HG03378 (cell line): ENCODE data around the gene HNF4A.
"Not testable (repeated sequence)": the region's sequence is repeated elsewhere in the genome, so short reads cannot be mapped to it uniquely, and the experiment has no call there.

Source experiments
- ATAC-seq: cut with Tn5 transposase; IDR thresholded peaks from one replicate; pipeline ENCODE4 v1.9.1; 2021; ENCODE audit warnings: mild to moderate bottlenecking, moderate library complexity; ENCODE audit not compliant: unreplicated experiment

The HNF4A gene

GRCh38 chr20:44344723-44345122 lies 10.8 kb upstream of the HNF4A start:
- ATAC-seq, result no peak

GRCh38 chr20:44345147-44345546 lies 10.4 kb upstream of the HNF4A start:
- ATAC-seq, result no peak

GRCh38 chr20:44345941-44346340 lies 9.6 kb upstream of the HNF4A start:
- not testable (repeated sequence) for ATAC-seq

- ATAC-seq, result no peak
Observed at GRCh38 chr20:44348168-44348659, 7.3 kb upstream of the HNF4A start.

- no peak for ATAC-seq
Observed at GRCh38 chr20:44349349-44349748, 6.2 kb upstream of the HNF4A start.

GRCh38 chr20:44350567-44350966 lies 4.9 kb upstream of the HNF4A start:
- no peak for ATAC-seq

- no peak for ATAC-seq
Observed at GRCh38 chr20:44354979-44355497, 461 bp upstream of the HNF4A start.

GRCh38 chr20:44356353-44356723 lies 839 bp downstream of the HNF4A start:
- ATAC-seq, result no peak

GRCh38 chr20:44357020-44357419 lies 1.5 kb downstream of the HNF4A start:
- no peak for ATAC-seq

- no peak for ATAC-seq
Observed at GRCh38 chr20:44357555-44358125, 2.1 kb downstream of the HNF4A start.

- no peak for ATAC-seq
Observed at GRCh38 chr20:44358776-44359175, 3.3 kb downstream of the HNF4A start.

GRCh38 chr20:44360221-44360620 lies 4.7 kb downstream of the HNF4A start:
- ATAC-seq, result no peak

- no peak for ATAC-seq
Observed at GRCh38 chr20:44361021-44361420, 5.5 kb downstream of the HNF4A start.

GRCh38 chr20:44362466-44362940 lies 7.0 kb downstream of the HNF4A start:
- ATAC-seq, result no peak

- ATAC-seq, result no peak
Observed at GRCh38 chr20:44364068-44364467, 8.6 kb downstream of the HNF4A start.

- no peak for ATAC-seq
Observed at GRCh38 chr20:44364780-44365179, 9.3 kb downstream of the HNF4A start.

- ATAC-seq, result no peak
Observed at GRCh38 chr20:44367746-44368145, 12.2 kb downstream of the HNF4A start.

- no peak for ATAC-seq
Observed at GRCh38 chr20:44370639-44371218, 15.2 kb downstream of the HNF4A start.

GRCh38 chr20:44382641-44383040 lies 27.1 kb downstream of the HNF4A start:
- ATAC-seq, result no peak

- no peak for ATAC-seq
Observed at GRCh38 chr20:44384423-44385027, 29.0 kb downstream of the HNF4A start.

- ATAC-seq, result no peak
Observed at GRCh38 chr20:44388466-44389023, 33.0 kb downstream of the HNF4A start.

- ATAC-seq, result no peak
Observed at GRCh38 chr20:44389871-44390270, 34.4 kb downstream of the HNF4A start.
